Measurements from ENCODE around the gene SPATA17. TPM values are rescaled to one million over a fixed set of nuclear protein-coding genes. Genes with fewer than 3 reads are reported as not detected.

SPATA17 gene
- total RNA-seq, 1 donor from 2014 or later, result 0.53 TPM

GRCh38 chr1:217770918-217771317 is 139.8 kb downstream of the SPATA17 start:
- no peak overlapping the region for H3K4me3 ChIP-seq (ENCODE audit: low read depth, low read length)
- no peak for TF ChIP-seq CTCF (IDR thresholded peaks at IDR 0.05; ENCODE audit: insufficient read depth, low read length, severe bottlenecking)
- no peaks in the 10 kb centered on the region for H3K36me3 ChIP-seq (ENCODE audit: control insufficient read depth, insufficient read depth, low read length)
- no peaks in the 10 kb centered on the region for H3K27me3 ChIP-seq (ENCODE audit: control insufficient read depth, insufficient read depth, low read length)
- DNase-seq (ENCODE audit: low read depth) (no peak), FAIRE-seq (no peak)

- TF ChIP-seq CTCF (IDR thresholded peaks at IDR 0.05; ENCODE audit: insufficient read depth, low read length, severe bottlenecking), result no peak
- no peak overlapping the region for H3K4me3 ChIP-seq (ENCODE audit: low read depth, low read length)
- H3K36me3 ChIP-seq (ENCODE audit: control insufficient read depth, insufficient read depth, low read length), result no peaks in the 10 kb centered on the region
- FAIRE-seq, result no peak
- H3K27me3 ChIP-seq (ENCODE audit: control insufficient read depth, insufficient read depth, low read length), result no peaks in the 10 kb centered on the region
- no peak for DNase-seq (ENCODE audit: low read depth)
Observed at GRCh38 chr1:217776693-217777092, 145.5 kb downstream of the SPATA17 start.

- H3K27me3 ChIP-seq (ENCODE audit: control insufficient read depth, insufficient read depth, low read length), result no peaks in the 10 kb centered on the region
- DNase-seq (ENCODE audit: low read depth) (no peak), FAIRE-seq (no peak)
- no peaks in the 10 kb centered on the region for H3K36me3 ChIP-seq (ENCODE audit: control insufficient read depth, insufficient read depth, low read length)
- no peak for TF ChIP-seq CTCF (IDR thresholded peaks at IDR 0.05; ENCODE audit: insufficient read depth, low read length, severe bottlenecking)
- no peak overlapping the region for H3K4me3 ChIP-seq (ENCODE audit: low read depth, low read length)
Observed at GRCh38 chr1:217781056-217781455, 149.9 kb downstream of the SPATA17 start.

- FAIRE-seq, result no peak
- no peak for TF ChIP-seq CTCF (IDR thresholded peaks at IDR 0.05; ENCODE audit: insufficient read depth, low read length, severe bottlenecking)
- H3K27me3 ChIP-seq (ENCODE audit: control insufficient read depth, insufficient read depth, low read length), result no peaks in the 10 kb centered on the region
- no peaks in the 10 kb centered on the region for H3K36me3 ChIP-seq (ENCODE audit: control insufficient read depth, insufficient read depth, low read length)
- no peak overlapping the region for H3K4me3 ChIP-seq (ENCODE audit: low read depth, low read length)
- no peak for DNase-seq (ENCODE audit: low read depth)
Observed at GRCh38 chr1:217791091-217791490, 159.9 kb downstream of the SPATA17 start.

- FAIRE-seq, result no peak
- no peak for TF ChIP-seq CTCF (IDR thresholded peaks at IDR 0.05; ENCODE audit: insufficient read depth, low read length, severe bottlenecking)
- Histone ChIP-seq H3K27me3 (ENCODE audit: control insufficient read depth, insufficient read depth, low read length) (no peaks in the 10 kb centered on the region), H3K36me3 (ENCODE audit: control insufficient read depth, insufficient read depth, low read length) (no peaks in the 10 kb centered on the region), H3K4me3 (ENCODE audit: low read depth, low read length) (no peak overlapping the region)
- DNase-seq (ENCODE audit: low read depth), result no peak
Observed at GRCh38 chr1:217805792-217806191, 174.6 kb downstream of the SPATA17 start.

- Histone ChIP-seq H3K4me3 (ENCODE audit: low read depth, low read length) (no peak overlapping the region), H3K36me3 (ENCODE audit: control insufficient read depth, insufficient read depth, low read length) (no peaks in the 10 kb centered on the region), H3K27me3 (ENCODE audit: control insufficient read depth, insufficient read depth, low read length) (no peaks in the 10 kb centered on the region)
- DNase-seq (ENCODE audit: low read depth) (no peak), FAIRE-seq (no peak)
- TF ChIP-seq CTCF (IDR thresholded peaks at IDR 0.05; ENCODE audit: insufficient read depth, low read length, severe bottlenecking), result no peak
Observed at GRCh38 chr1:217812175-217812574, 181.0 kb downstream of the SPATA17 start.
